NB4 (cell line): ENCODE data around the gene TRMT5.

Experiments
- MYC ChIP-seq: IDR thresholded peaks from 2 replicates; pipeline ENCODE4 v1.6.1; 2011; ENCODE audit warnings: low read depth, low read length
- POLR2A ChIP-seq: IDR thresholded peaks from 2 replicates; pipeline ENCODE4 v1.6.1; 2011; ENCODE audit warnings: mild to moderate bottlenecking; ENCODE audit not compliant: insufficient read length; ENCODE audit errors: extremely low read depth
- TF ChIP-seq, protein P1 (sequence below): IDR thresholded peaks from one replicate; pipeline ENCODE4 v1.5.1; 2012; ENCODE audit warnings: low read depth, low read length
- TF ChIP-seq, protein P2 (sequence below): IDR thresholded peaks from 2 replicates; pipeline ENCODE4 v1.6.1; 2011; ENCODE audit warnings: low read depth, low read length

DNA sequence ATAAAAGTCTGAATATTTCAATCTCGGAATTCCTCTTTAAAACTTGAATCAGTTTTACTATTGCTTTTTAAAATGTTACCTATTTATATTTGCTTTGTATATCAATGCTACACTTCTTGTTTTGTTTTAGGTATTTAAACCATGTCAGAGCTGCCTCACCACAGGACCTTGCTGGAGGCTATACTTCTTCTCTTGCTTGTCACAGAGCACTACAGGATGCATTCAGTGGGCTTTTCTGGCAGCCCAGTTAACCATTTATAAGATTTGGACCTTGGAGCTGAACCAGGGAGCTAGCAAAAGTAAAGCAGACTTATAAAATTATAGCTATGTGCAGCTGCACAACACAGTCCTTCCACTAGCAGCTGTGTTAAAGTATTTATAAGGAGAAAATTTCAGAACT is 12.8 kb downstream of the TRMT5 start:
- TF ChIP-seq, protein P1, sequence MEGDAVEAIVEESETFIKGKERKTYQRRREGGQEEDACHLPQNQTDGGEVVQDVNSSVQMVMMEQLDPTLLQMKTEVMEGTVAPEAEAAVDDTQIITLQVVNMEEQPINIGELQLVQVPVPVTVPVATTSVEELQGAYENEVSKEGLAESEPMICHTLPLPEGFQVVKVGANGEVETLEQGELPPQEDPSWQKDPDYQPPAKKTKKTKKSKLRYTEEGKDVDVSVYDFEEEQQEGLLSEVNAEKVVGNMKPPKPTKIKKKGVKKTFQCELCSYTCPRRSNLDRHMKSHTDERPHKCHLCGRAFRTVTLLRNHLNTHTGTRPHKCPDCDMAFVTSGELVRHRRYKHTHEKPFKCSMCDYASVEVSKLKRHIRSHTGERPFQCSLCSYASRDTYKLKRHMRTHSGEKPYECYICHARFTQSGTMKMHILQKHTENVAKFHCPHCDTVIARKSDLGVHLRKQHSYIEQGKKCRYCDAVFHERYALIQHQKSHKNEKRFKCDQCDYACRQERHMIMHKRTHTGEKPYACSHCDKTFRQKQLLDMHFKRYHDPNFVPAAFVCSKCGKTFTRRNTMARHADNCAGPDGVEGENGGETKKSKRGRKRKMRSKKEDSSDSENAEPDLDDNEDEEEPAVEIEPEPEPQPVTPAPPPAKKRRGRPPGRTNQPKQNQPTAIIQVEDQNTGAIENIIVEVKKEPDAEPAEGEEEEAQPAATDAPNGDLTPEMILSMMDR = no peak
- TF ChIP-seq, protein P2, sequence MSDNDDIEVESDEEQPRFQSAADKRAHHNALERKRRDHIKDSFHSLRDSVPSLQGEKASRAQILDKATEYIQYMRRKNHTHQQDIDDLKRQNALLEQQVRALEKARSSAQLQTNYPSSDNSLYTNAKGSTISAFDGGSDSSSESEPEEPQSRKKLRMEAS = no peak
- no peak for TF ChIP-seq POLR2A
- no peak for TF ChIP-seq MYC
